Heart right ventricle (tissue), 16 donors: Measurements from ENCODE around the gene IPO4. TPM values are rescaled to one million over a fixed set of nuclear protein-coding genes. Genes with fewer than 3 reads are reported as not detected.

Experiments
- ATAC-seq, 8 donors: fragments of 200-7000 bp; cut with Tn5 transposase; one replicate each; pipeline ENCODE4 v1.9.1; 2020; ENCODE audit warnings: mild to moderate bottlenecking in 8 of 8, moderate library complexity in 8 of 8, moderate number of reproducible peaks in 1 of 8
- DNase-seq, 2 donors: peaks; one replicate each; pipeline ENCODE4 v3.0.0-alpha.2; 2020
- H3K27ac ChIP-seq, 10 donors: fragments of 200-600 bp; sonication (generic) in 2 of 10; one replicate each; pipeline versions ENCODE4 v1.5.0 to v1.8.0; 2020 to 2022; ENCODE audit warnings: mild to moderate bottlenecking in 3 of 10
- H3K27me3 ChIP-seq, 7 donors: fragments of 200-600 bp; one replicate each; pipeline ENCODE4 v1.8.0; 2021 to 2022; ENCODE audit warnings: mild to moderate bottlenecking in 2 of 7
- H3K36me3 ChIP-seq, 9 donors: fragments of 200-600 bp; sonication (generic) in 1 of 9; one replicate each; pipeline versions ENCODE4 v1.5.0 to v1.8.0; 2020 to 2022; ENCODE audit warnings: mild to moderate bottlenecking in 2 of 9
- H3K4me1 ChIP-seq, 9 donors: fragments of 200-600 bp; sonication (generic) in 1 of 9; one replicate each; pipeline versions ENCODE4 v1.5.0 to v1.8.0; 2020 to 2022; ENCODE audit warnings: mild to moderate bottlenecking in 4 of 9
- H3K4me3 ChIP-seq, 10 donors: fragments of 200-600 bp; sonication (generic) in 2 of 10; one replicate each; pipeline versions ENCODE4 v1.5.0 to v1.8.0; 2020 to 2022; ENCODE audit warnings: mild to moderate bottlenecking in 7 of 10, moderate library complexity in 2 of 10
- H3K9me3 ChIP-seq, 11 donors: fragments of 200-600 bp in 10 of 11; sonication (generic) in 2 of 11; one replicate each; pipeline versions ENCODE4 v1.5.0 to v1.8.0; 2013 to 2022; ENCODE audit warnings: mild to moderate bottlenecking in 2 of 11, control low read depth in 1 of 11, moderate library complexity in 1 of 11
- WGBS, 2 donors: extraction: QIAGEN DNeasy Blood & Tissue Kit; methylation state at CpG; one replicate each; pipeline ENCODE4 v1.1.7; 2013; ENCODE audit warnings: inconsistent platforms in 1 of 2; 5-methylcytosine and 5-hydroxymethylcytosine counted together
- intact Hi-C, 10 donors: fragments of 100-400 bp; cut with DNase I; formaldehyde crosslinking; loops; one replicate each; pipeline versions ENCODE4 v1.11.1 to v1.14.2; 2022
- long read RNA-seq, 3 donors: library from polyadenylated mRNA; unstranded; transcript quantifications; one replicate each; pipeline ENCODE4 v2.0.0, GENCODE V29; 2020 to 2021
- polyA plus RNA-seq, 2 donors: library from polyadenylated mRNA; stranded (reverse); fragments of 200-250 nt; gene quantifications; one replicate each; pipeline ENCODE4 v1.2.3, GENCODE V29; 2013
- total RNA-seq, 10 donors: library from RNA; stranded (reverse); fragmentation: NEBNext Ultra II Directional in 3 of 10; extraction: Animal tissue kit (Norgen Biotek cat#: 25700) in 3 of 10; gene quantifications; one replicate each; pipeline versions ENCODE4 v1.2.1 to v1.2.4, GENCODE V29; 2021 to 2023
- TF ChIP-seq, protein P1 (sequence below), 9 donors: fragments of 200-600 bp; sonication (generic) in 2 of 9; IDR thresholded peaks; one replicate each; pipeline versions ENCODE4 v1.5.0 to v1.8.0; 2021 to 2022; ENCODE audit warnings: antibody characterized with exemption in 9 of 9, mild to moderate bottlenecking in 5 of 9, moderate library complexity in 1 of 9
- donor health status: Arrhythmogenic right ventricular cardiomyopathy.
- donor health status: ischemic (EF 13 %, LVEDD 7.1; RV severe dilation, severe dysfunction).
- donor health status: healthy with polysubstance abuse.
- donor health status: DM: no; HTN: yes; CAD: no.
- donor health status: DM: no; HTN: no; CAD: no.
- donor health status: ischemic (EF 25% LVEDD 6.9; RV normal size, moderate dysfunction).
- donor health status: ischemic (EF 25% LVEDD 5.7; RV mildly dilated, moderate dysfunction).
- donor health status: healthy.
- donor health status: DM: yes; HTN: yes; CAD: no.
- donor health status: Ischemic cardiomyopathy.
- donor health status: ischemic (EF 35%, LVEDD 5.7; RV mildly dilated, moderate dysfunction).
- donor health status: nonischemic (EF 11% LVEDD 7.7; RV severe dilation, severe dysfunction).
- donor health status: DM: yes; HTN: yes; CAD: no.
- donor health status: PGD.
- donor health status: ischemic (EF 29% LVEDD 5.4; RV normal size, mild dysfunction).
- donor health status: nonischemic (EF 23%, LVEDD 6.1; RV moderate dilation, normal function).

The IPO4 gene, protein sequence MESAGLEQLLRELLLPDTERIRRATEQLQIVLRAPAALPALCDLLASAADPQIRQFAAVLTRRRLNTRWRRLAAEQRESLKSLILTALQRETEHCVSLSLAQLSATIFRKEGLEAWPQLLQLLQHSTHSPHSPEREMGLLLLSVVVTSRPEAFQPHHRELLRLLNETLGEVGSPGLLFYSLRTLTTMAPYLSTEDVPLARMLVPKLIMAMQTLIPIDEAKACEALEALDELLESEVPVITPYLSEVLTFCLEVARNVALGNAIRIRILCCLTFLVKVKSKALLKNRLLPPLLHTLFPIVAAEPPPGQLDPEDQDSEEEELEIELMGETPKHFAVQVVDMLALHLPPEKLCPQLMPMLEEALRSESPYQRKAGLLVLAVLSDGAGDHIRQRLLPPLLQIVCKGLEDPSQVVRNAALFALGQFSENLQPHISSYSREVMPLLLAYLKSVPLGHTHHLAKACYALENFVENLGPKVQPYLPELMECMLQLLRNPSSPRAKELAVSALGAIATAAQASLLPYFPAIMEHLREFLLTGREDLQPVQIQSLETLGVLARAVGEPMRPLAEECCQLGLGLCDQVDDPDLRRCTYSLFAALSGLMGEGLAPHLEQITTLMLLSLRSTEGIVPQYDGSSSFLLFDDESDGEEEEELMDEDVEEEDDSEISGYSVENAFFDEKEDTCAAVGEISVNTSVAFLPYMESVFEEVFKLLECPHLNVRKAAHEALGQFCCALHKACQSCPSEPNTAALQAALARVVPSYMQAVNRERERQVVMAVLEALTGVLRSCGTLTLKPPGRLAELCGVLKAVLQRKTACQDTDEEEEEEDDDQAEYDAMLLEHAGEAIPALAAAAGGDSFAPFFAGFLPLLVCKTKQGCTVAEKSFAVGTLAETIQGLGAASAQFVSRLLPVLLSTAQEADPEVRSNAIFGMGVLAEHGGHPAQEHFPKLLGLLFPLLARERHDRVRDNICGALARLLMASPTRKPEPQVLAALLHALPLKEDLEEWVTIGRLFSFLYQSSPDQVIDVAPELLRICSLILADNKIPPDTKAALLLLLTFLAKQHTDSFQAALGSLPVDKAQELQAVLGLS
- total RNA-seq, result 10 to 100 TPM; 10.1 to 22.5 (median 12.6) TPM
- polyA plus RNA-seq, result 10 to 100 TPM in 1 of 2 donors, 1 to 10 TPM in 1; 4.4 to 23.8 TPM
- long read RNA-seq, donor 1, transcript IPO4-201 (30 exons, 3,646 nt), result major isoform, 12 of 16 reads
- long read RNA-seq, donor 1, partial matches to known transcripts, result 1 of 16 reads
- long read RNA-seq, donor 1, other reads (novel, unspliced or antisense), result 3 of 16 reads
- long read RNA-seq, donor 2, transcript IPO4-201 (30 exons, 3,646 nt), result major isoform, 9 of 11 reads
- long read RNA-seq, donor 2, partial matches to known transcripts, result 0 of 11 reads
- long read RNA-seq, donor 2, other reads (novel, unspliced or antisense), result 2 of 11 reads
- long read RNA-seq, donor 3, transcript IPO4-201 (30 exons, 3,646 nt), result major isoform, 23 of 31 reads
- long read RNA-seq, donor 3, partial matches to known transcripts, result 0 of 31 reads
- long read RNA-seq, donor 3, other reads (novel, unspliced or antisense), result 8 of 31 reads

DNA sequence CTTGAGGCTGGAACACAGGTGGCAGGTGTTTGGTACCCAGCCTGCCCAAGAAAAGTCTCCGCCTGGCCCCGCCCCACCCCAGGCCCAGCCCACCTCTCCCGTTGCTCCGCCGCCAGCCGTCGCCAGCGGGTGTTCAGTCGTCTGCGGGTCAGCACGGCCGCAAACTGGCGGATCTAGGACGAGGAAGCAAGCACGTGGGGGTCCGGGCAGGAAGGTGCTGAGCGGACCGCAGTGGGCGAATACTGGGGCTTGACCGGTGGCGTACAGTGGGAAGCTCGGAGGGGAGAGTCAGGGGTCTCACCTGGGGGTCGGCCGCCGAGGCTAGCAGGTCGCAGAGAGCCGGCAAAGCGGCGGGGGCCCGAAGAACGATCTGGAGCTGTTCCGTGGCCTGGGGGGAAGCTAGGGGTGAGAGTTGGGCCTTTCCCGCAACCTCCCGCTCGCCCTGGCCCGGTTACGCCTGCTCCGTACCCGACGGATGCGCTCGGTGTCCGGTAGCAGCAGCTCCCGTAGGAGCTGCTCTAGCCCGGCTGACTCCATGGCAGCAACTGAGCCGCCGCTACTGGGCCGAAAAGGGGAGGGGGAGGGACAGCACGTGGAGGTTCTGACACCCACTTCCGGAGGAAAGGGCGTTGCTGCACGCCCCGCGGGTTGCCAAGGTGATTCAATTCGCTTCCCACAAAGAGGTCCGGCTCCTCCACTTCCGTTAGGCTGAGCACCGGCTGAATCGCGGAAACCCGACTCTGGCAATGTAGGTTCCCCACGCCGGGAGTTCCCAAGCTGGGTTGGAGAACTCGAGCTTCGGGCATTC lies at the start of gene IPO4:
Gene IPO4, minus strand, starts transcription at position 566 of the 808 bp plus-strand sequence. Its CDS starts 29 bp downstream, at position 537.
- peaks cover 4 to 24% (median 19%) of the 10 kb centered on the region in 9 donors for H3K4me1 ChIP-seq
- intact Hi-C loops, result loop anchor here in 1 of 10 donors (2.0 kb wide), 1 partner anchor 44 kb away; the partner anchor contains the start of genes GMPR2 and NEDD8
- DNase-seq (peak; percentile 92 to 97), ATAC-seq (peak; percentile 89 to 98 (median 95))
- H3K27ac ChIP-seq, result peak within 1 kb of the TSS; percentile 17 to 83 (median 68)
- TF ChIP-seq, protein P1, sequence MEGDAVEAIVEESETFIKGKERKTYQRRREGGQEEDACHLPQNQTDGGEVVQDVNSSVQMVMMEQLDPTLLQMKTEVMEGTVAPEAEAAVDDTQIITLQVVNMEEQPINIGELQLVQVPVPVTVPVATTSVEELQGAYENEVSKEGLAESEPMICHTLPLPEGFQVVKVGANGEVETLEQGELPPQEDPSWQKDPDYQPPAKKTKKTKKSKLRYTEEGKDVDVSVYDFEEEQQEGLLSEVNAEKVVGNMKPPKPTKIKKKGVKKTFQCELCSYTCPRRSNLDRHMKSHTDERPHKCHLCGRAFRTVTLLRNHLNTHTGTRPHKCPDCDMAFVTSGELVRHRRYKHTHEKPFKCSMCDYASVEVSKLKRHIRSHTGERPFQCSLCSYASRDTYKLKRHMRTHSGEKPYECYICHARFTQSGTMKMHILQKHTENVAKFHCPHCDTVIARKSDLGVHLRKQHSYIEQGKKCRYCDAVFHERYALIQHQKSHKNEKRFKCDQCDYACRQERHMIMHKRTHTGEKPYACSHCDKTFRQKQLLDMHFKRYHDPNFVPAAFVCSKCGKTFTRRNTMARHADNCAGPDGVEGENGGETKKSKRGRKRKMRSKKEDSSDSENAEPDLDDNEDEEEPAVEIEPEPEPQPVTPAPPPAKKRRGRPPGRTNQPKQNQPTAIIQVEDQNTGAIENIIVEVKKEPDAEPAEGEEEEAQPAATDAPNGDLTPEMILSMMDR (IDR thresholded peaks at IDR 0.05), result no peak
- no peaks in the 10 kb centered on the region for H3K27me3 ChIP-seq
- no peaks in the 10 kb centered on the region for H3K9me3 ChIP-seq
- H3K4me3 ChIP-seq, result peak within 1 kb of the TSS; percentile 58 to 94 (median 68)
- 0 to 1% methylated on average over 63 to 65 of the region's 65 CpGs for WGBS, 2 donors
- H3K36me3 ChIP-seq, result peaks cover 0 to 76% (median 27%) of the 10 kb centered on the region in 9 donors

DNA sequence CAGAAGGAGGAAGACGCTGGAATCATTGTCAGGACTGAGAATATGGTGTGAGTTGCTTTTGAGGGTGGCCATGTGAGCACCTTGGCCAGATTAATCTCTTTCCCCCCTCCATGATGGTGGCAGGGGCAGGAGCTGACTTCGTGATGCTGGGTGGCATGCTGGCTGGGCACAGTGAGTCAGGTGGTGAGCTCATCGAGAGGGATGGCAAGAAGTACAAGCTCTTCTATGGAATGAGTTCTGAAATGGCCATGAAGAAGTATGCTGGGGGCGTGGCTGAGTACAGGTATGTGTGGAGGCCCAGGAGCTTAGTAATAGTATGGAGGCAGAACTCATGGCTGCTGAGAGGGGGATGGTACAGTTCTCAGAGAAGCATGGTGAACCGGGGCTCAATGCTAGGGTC lies 49.5 kb upstream of the IPO4 start:
- ATAC-seq, result no peak

DNA sequence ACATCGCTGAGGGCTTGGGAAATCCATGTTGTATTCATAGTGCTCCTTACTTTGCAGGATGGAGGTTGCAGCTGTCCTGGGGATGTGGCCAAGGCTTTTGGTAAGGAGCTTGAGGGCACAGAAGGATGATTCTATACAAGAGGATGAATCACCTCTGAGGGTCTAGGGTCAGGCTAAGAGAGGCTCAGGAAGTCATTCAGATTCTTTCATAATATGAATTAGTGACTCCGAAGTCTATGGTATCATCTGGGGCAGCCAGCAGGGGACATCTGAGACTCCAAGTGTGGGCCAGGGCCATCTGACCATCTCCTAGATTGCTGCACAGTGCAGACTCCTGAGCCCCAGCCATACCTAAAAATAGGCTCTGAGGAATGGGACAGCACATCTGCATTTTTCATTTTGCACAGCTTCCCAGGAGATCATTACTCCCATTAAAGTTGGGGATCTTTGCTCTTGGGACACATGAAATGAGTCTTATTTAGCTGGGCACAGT lies 48.9 kb upstream of the IPO4 start:
- peaks cover 18 to 82% (median 61%) of the 10 kb centered on the region in 9 donors for H3K4me1 ChIP-seq
- 81 to 85% methylated on average over 2 of the region's 2 CpGs for WGBS, 2 donors
- intact Hi-C loops, result loop anchor here in 1 of 10 donors (10.0 kb wide), 1 partner anchor 197 kb away; no protein-coding TSS in a partner anchor
- H3K27me3 ChIP-seq, result no peaks in the 10 kb centered on the region
- ATAC-seq, result no peak
- peak overlapping the region in 1 of 10 donors; percentile 10 for H3K27ac ChIP-seq
- DNase-seq, result no peak
- no peak overlapping the region for H3K4me3 ChIP-seq
- TF ChIP-seq, protein P1 (IDR thresholded peaks at IDR 0.05), result no peak
- no peaks in the 10 kb centered on the region for H3K9me3 ChIP-seq
- H3K36me3 ChIP-seq, result peaks cover 0 to 76% (median 48%) of the 10 kb centered on the region in 9 donors

More for the DNA sequence above, 49.5 kb upstream of the IPO4 start:
- peaks cover 0 to 76% (median 48%) of the 10 kb centered on the region in 9 donors for H3K36me3 ChIP-seq
- H3K9me3 ChIP-seq, result no peaks in the 10 kb centered on the region
- peak overlapping the region in 1 of 10 donors; percentile 7 for H3K27ac ChIP-seq
- WGBS, 2 donors, result 87 to 89% methylated on average over 5 of the region's 5 CpGs
- peaks cover 18 to 83% (median 62%) of the 10 kb centered on the region in 9 donors for H3K4me1 ChIP-seq
- no peak for DNase-seq
- intact Hi-C loops, result loop anchor here in 1 of 10 donors (10.0 kb wide), 1 partner anchor 197 kb away; no protein-coding TSS in a partner anchor
- H3K27me3 ChIP-seq, result no peaks in the 10 kb centered on the region
- TF ChIP-seq, protein P1 (IDR thresholded peaks at IDR 0.05), result no peak
- H3K4me3 ChIP-seq, result no peak overlapping the region
